GM12878 (cell line): Measurements from ENCODE around the gene HIVEP2. TPM values are rescaled to one million over a fixed set of nuclear protein-coding genes. Genes with fewer than 3 reads are reported as not detected.

Experiments
- ATAC-seq: fragments of 200-7000 bp; cut with Tn5 transposase; 3 replicates; pipeline ENCODE4 v1.9.1; 2020; ENCODE audit warnings: mild to moderate bottlenecking, moderate library complexity
- BruUV-seq: library from RNA; stranded (reverse); fragments of 400-500 nt; replicated peaks from 2 replicates; lab custom pipeline; 2021; lab: Mats Ljungman, UMichigan
- CTCF ChIA-PET: fragments of 300-600 bp; sonication (Branson Sonifier 250); formaldehyde crosslinking; extraction: SDS; loops from one replicate; lab custom pipeline; 2021; ENCODE audit warnings: inconsistent platforms; lab: Yijun Ruan, JAX
- POLR2A ChIA-PET: fragments of 350-600 bp; formaldehyde crosslinking; extraction: SDS; loops from one replicate; lab custom pipeline; 2021; ENCODE audit warnings: inconsistent platforms; lab: Charles Lee
- RAD21 ChIA-PET: fragments of 300-600 bp; sonication (Branson Sonifier 250); formaldehyde crosslinking; loops from one replicate; lab custom pipeline; 2023; ENCODE audit warnings: antibody characterized with exemption; ENCODE audit not compliant: unreplicated experiment; lab: Charles Lee
- SMC1A ChIA-PET: fragments of 300-600 bp; sonication (Branson Sonifier 250); formaldehyde crosslinking; loops from one replicate; lab custom pipeline; 2023; ENCODE audit not compliant: unreplicated experiment, uncharacterized antibody; lab: Charles Lee
- DNase-seq: peaks from one replicate; pipeline ENCODE4 v3.0.0-alpha.2; 2011; ENCODE audit warnings: low read depth, low spot score
- FAIRE-seq: peaks from 3 replicates; lab custom pipeline; 2011; peaks lifted over from hg19 to GRCh38; lab: Jason Lieb, UNC
- H2AFZ ChIP-seq: 2 replicates; pipeline ENCODE4 v1.6.0; 2011; ENCODE audit warnings: low read depth, low read length, control low read depth; ENCODE audit not compliant: control insufficient read depth
- H3K27ac ChIP-seq: 2 replicates; pipeline ENCODE4 v1.5.1; 2011; ENCODE audit warnings: control low read depth; ENCODE audit not compliant: control insufficient read depth, insufficient read depth
- H3K27me3 ChIP-seq, 2 experiments: replicated peaks in 1 of 2; 2 replicates each; pipeline versions ENCODE4 v1.6.0 to v1.6.1; 2011; ENCODE audit warnings: low read length in 1 of 2; ENCODE audit not compliant: control insufficient read depth in 2 of 2, insufficient read depth in 2 of 2
- H3K36me3 ChIP-seq, 2 experiments: 2 replicates each; pipeline ENCODE4 v1.5.1; 2011; ENCODE audit warnings: low read length in 1 of 2; ENCODE audit not compliant: control insufficient read depth in 2 of 2, insufficient read depth in 2 of 2
- H3K4me1 ChIP-seq: 2 replicates; pipeline ENCODE4 v1.6.1; 2011; ENCODE audit warnings: mild to moderate bottlenecking, low read length, moderate library complexity, mixed read lengths; ENCODE audit not compliant: control insufficient read depth, insufficient read depth
- H3K4me2 ChIP-seq: 2 replicates; pipeline ENCODE4 v1.6.0; 2011; ENCODE audit warnings: control low read depth; ENCODE audit not compliant: control insufficient read depth, insufficient read depth
- H3K4me3 ChIP-seq: fragments of 200-600 bp; sonication (generic); 2 replicates; pipeline ENCODE4 v1.5.1; 2016
- H3K79me2 ChIP-seq: 2 replicates; pipeline ENCODE4 v1.6.0; 2011; ENCODE audit warnings: low read length; ENCODE audit not compliant: control insufficient read depth, insufficient read depth
- H3K9ac ChIP-seq: 2 replicates; pipeline ENCODE4 v1.8.0; 2011; ENCODE audit warnings: low read length, control low read depth, mixed read lengths; ENCODE audit not compliant: control insufficient read depth, insufficient read depth
- H3K9me3 ChIP-seq: replicated peaks from 3 replicates; pipeline ENCODE4 v1.5.1; 2011; ENCODE audit warnings: mild to moderate bottlenecking, low read length; ENCODE audit not compliant: control insufficient read depth, insufficient read depth
- H4K20me1 ChIP-seq: 2 replicates; pipeline ENCODE4 v1.6.0; 2011; ENCODE audit not compliant: control insufficient read depth, insufficient read depth
- CBX5 ChIP-seq: sonication (generic); IDR thresholded peaks from 2 replicates; pipeline ENCODE4 v1.6.1; 2016; ENCODE audit warnings: low read depth, moderate library complexity, mild to moderate bottlenecking, inconsistent platforms
- CREM ChIP-seq: IDR thresholded peaks from 2 replicates; pipeline ENCODE4 v1.6.1; 2014; ENCODE audit warnings: antibody characterized with exemption, low read depth
- EGR1 ChIP-seq, 2 experiments: IDR thresholded peaks; 1 replicate in 1 of 2; 2 replicates in 1 of 2; pipeline ENCODE4 v1.6.1; 2011 to 2012; ENCODE audit warnings: low read depth in 2 of 2, low read length in 2 of 2, borderline replicate concordance in 1 of 2, mild to moderate bottlenecking in 1 of 2, moderate library complexity in 1 of 2
- EZH2 ChIP-seq: IDR thresholded peaks from 2 replicates; pipeline ENCODE4 v1.6.1; 2012; ENCODE audit warnings: low read depth, mild to moderate bottlenecking, control low read depth, inconsistent platforms, low read length, borderline replicate concordance; ENCODE audit not compliant: control insufficient read depth
- FOS ChIP-seq: IDR thresholded peaks from 3 replicates; pipeline ENCODE4 v1.6.1; 2011; ENCODE audit warnings: borderline replicate concordance; ENCODE audit not compliant: insufficient read length; ENCODE audit errors: extremely low read depth
- HDAC6 ChIP-seq: fragments of 200-600 bp; sonication (generic); IDR thresholded peaks from one replicate; pipeline ENCODE4 v1.8.0; 2017; ENCODE audit warnings: antibody characterized with exemption; ENCODE audit not compliant: unreplicated experiment
- JUND ChIP-seq: IDR thresholded peaks from 2 replicates; pipeline ENCODE4 v1.6.1; 2012; ENCODE audit warnings: low read depth, mild to moderate bottlenecking, low read length, improper control_type of control experiment, moderate library complexity
- MEF2A ChIP-seq: IDR thresholded peaks from 2 replicates; pipeline ENCODE4 v1.6.1; 2011; ENCODE audit warnings: low read depth, mild to moderate bottlenecking, low read length, moderate library complexity; ENCODE audit not compliant: insufficient read depth
- PAX8 ChIP-seq: fragments of 450-650 bp; IDR thresholded peaks from 2 replicates; pipeline ENCODE4 v1.6.1; 2017; ENCODE audit warnings: mild to moderate bottlenecking, moderate library complexity
- RUNX3 ChIP-seq: IDR thresholded peaks from 2 replicates; pipeline ENCODE4 v1.6.1; 2012; ENCODE audit warnings: low read length, inconsistent platforms
- SMAD5 ChIP-seq: IDR thresholded peaks from 2 replicates; pipeline ENCODE4 v1.6.1; 2016; ENCODE audit warnings: antibody characterized with exemption, low read depth
- SREBF2 ChIP-seq: IDR thresholded peaks from 2 replicates; pipeline ENCODE4 v1.6.1; 2012; ENCODE audit warnings: mild to moderate bottlenecking, low read length
- YBX1 ChIP-seq: fragments of 450-650 bp; IDR thresholded peaks from 2 replicates; pipeline ENCODE4 v1.6.1; 2016; ENCODE audit warnings: antibody characterized with exemption
- in situ Hi-C: fragments of 300-500 bp; cut with MboI; formaldehyde crosslinking; loops from 9 replicates; pipeline ENCODE4 v1.14.3; 2018; ENCODE audit warnings: mixed read lengths
- intact Hi-C: fragments of 100-400 bp; cut with micrococcal nuclease; formaldehyde crosslinking; loops from one replicate; pipeline ENCODE4 v1.14.2; 2022; ENCODE audit not compliant: unreplicated experiment
- polyA plus RNA-seq, 11 experiments: library from polyadenylated mRNA; depleted of rRNA in 4 of 11; unstranded in 6 of 11; stranded (reverse) in 5 of 11; fragments of >200 nt; fragmentation: Nextera tagmentation in 4 of 11; fragmentation: Illumina TruSeq in 1 of 11; extraction: Ambion mirVana in 4 of 11; extraction: Trizol in 1 of 11; gene quantifications; 1 replicate in 1 of 11; 2 replicates in 10 of 11; pipeline versions ENCODE4 v1.2.1 to v1.2.3, GENCODE V29; 2011 to 2016; ENCODE audit warnings: inconsistent platforms in 2 of 11, missing spikeins in 2 of 11, low read depth in 1 of 11
- total RNA-seq, 4 experiments: library from RNA; depleted of rRNA in 3 of 4; stranded (reverse); fragments of >200 nt in 3 of 4; fragmentation: Illumina TruSeq in 1 of 4; extraction: Trizol in 1 of 4; gene quantifications; 2 replicates each; pipeline versions ENCODE4 v1.2.1 to v1.2.3, GENCODE V29; 2013 to 2021
- TF ChIP-seq, protein P1 (sequence below): fragments of 450-650 bp; conservative IDR thresholded peaks from 2 replicates; pipeline ENCODE4 v1.6.1; 2017; ENCODE audit warnings: mild to moderate bottlenecking, moderate library complexity

The HIVEP2 gene
- total and polyA plus RNA-seq, 10 of the 15 experiments (the other 5 are each of a cell fraction or from before 2014, with no cell fraction given), result 1.2 to 15.7 (median 10.2) TPM

DNA sequence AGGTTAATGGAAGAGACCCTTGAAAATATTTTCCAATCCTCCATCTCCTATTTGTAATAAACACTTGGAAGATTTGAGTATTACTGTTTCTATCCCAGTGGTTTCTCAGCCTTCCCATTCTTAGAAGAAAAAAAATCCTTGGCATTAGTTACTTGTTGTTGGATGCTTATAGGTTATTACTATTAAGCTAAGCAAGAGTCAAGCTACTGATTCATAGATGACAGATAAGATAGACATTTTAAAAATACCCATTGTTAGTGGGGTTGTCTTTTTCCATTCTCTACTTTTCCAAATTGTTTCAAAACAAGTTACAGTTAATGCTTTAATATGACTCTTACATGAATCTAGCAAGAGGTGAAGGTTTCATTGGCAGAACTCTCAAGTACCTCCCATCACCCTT, 158.5 kb downstream of the HIVEP2 start:
- intact Hi-C loops, result no loop called here
- Histone ChIP-seq H3K4me2 (no peak overlapping the region), H2AFZ (no peak overlapping the region), H3K9ac (no peak overlapping the region), H3K36me3 (peaks cover 2% of the 10 kb centered on the region in 2 experiments; a peak in 3 of 4 replicates), H3K27ac (no peak overlapping the region), H3K79me2 (peaks cover 8% of the 10 kb centered on the region), H4K20me1 (no peaks in the 10 kb centered on the region), H3K9me3 (no peaks in the 10 kb centered on the region; the same call in 2 of the 3 replicates), H3K27me3 (no peaks in the 10 kb centered on the region), H3K4me1 (peaks cover 11% of the 10 kb centered on the region; the same call in 1 of the 2 replicates), H3K4me3 (no peak overlapping the region)
- CTCF ChIA-PET, result interaction anchor here (0.7 to 2.2 kb wide), 6 partner anchors 16 to 640 kb away, joined by 3 to 6 read pairs (median 4); no protein-coding TSS in a partner anchor
- ATAC-seq, result no peak
- POLR2A ChIA-PET, result interaction anchor here (0.6 to 4.4 kb wide), 7 partner anchors 8 to 99 kb away, joined by 3 to 16 read pairs (median 6); no protein-coding TSS in a partner anchor
- SMC1A ChIA-PET, result interaction anchor here (0.6 to 5.6 kb wide), 10 partner anchors 11 to 99 kb away, joined by 3 to 45 read pairs (median 4); no protein-coding TSS in a partner anchor
- no TSS peak for BruUV-seq
- FAIRE-seq, result no peak
- in situ Hi-C loops, result no loop called here
- no peak for DNase-seq
- RAD21 ChIA-PET, result interaction anchor here (1.1 to 4.7 kb wide), 8 partner anchors 10 to 97 kb away, joined by 3 to 33 read pairs (median 9); no protein-coding TSS in a partner anchor
- TF ChIP-seq CREM, result no peak
- no peak for TF ChIP-seq MEF2A
- TF ChIP-seq EGR1 (IDR thresholded peaks at IDR 0.05; ENCODE audit: borderline replicate concordance in 1 of 2, low read depth in 2 of 2, low read length in 2 of 2), result no peak
- no peak for TF ChIP-seq FOS
- TF ChIP-seq SREBF2, result no peak
- no peak for TF ChIP-seq JUND
- no peak for TF ChIP-seq HDAC6
- no peak for TF ChIP-seq SMAD5
- TF ChIP-seq EZH2, result no peak
- TF ChIP-seq YBX1, result no peak
- TF ChIP-seq PAX8, result no peak
- no peak for TF ChIP-seq RUNX3
- no peak for TF ChIP-seq CBX5
- TF ChIP-seq, protein P1, sequence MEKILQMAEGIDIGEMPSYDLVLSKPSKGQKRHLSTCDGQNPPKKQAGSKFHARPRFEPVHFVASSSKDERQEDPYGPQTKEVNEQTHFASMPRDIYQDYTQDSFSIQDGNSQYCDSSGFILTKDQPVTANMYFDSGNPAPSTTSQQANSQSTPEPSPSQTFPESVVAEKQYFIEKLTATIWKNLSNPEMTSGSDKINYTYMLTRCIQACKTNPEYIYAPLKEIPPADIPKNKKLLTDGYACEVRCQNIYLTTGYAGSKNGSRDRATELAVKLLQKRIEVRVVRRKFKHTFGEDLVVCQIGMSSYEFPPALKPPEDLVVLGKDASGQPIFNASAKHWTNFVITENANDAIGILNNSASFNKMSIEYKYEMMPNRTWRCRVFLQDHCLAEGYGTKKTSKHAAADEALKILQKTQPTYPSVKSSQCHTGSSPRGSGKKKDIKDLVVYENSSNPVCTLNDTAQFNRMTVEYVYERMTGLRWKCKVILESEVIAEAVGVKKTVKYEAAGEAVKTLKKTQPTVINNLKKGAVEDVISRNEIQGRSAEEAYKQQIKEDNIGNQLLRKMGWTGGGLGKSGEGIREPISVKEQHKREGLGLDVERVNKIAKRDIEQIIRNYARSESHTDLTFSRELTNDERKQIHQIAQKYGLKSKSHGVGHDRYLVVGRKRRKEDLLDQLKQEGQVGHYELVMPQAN, result no peak
